BE2C (cell line): ENCODE data around the gene VIPR1.

ENCODE experiments used
- DNase-seq: peaks from one replicate; pipeline ENCODE4 v3.0.0-alpha.2; 2020
- H3K27me3 ChIP-seq: fragments of 250-450 bp; sonication (Bioruptor Pico); 2 replicates; pipeline ENCODE4 v1.5.1; 2020; ENCODE audit warnings: mild to moderate bottlenecking
- H3K36me3 ChIP-seq: fragments of 250-450 bp; sonication (Bioruptor Pico); 2 replicates; pipeline ENCODE4 v1.5.1; 2020; ENCODE audit warnings: mild to moderate bottlenecking
- H3K4me1 ChIP-seq: fragments of 250-450 bp; sonication (Bioruptor Pico); 2 replicates; pipeline ENCODE4 v1.5.1; 2020
- H3K4me3 ChIP-seq: 2 replicates; pipeline ENCODE4 v1.5.1; 2011; ENCODE audit warnings: low read depth, low read length
- H3K9me3 ChIP-seq: fragments of 250-450 bp; sonication (Bioruptor Pico); 2 replicates; pipeline ENCODE4 v1.5.1; 2020
- TF ChIP-seq, protein P1 (sequence below): IDR thresholded peaks from 2 replicates; pipeline ENCODE4 v1.5.1; 2012; ENCODE audit warnings: mild to moderate bottlenecking, low read depth, low read length

Gene VIPR1

DNA sequence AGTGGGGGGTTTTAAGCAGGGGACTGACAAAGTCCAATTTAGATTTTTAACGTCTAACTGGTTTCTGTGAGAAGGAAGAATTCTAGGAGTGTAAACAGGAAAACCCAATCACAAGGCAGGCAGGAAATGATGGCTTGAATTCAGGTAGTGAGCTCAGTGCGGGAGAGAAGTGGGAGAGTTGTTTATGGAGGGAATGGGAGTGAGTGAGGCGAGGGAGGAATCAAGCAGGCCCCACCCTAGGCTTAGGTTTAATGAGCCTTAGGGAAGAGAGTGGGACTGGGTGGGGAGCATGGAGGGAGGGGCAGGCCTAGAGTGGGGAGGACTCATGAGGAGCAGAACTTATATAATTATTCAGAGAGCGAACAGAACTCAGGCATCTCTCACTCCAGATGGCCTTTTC, 17.9 kb downstream of the VIPR1 start:
- no peak overlapping the region for H3K4me3 ChIP-seq
- no peaks in the 10 kb centered on the region for H3K9me3 ChIP-seq
- H3K4me1 ChIP-seq, result no peaks in the 10 kb centered on the region
- no peaks in the 10 kb centered on the region for H3K36me3 ChIP-seq
- no peaks in the 10 kb centered on the region for H3K27me3 ChIP-seq
- TF ChIP-seq, protein P1, sequence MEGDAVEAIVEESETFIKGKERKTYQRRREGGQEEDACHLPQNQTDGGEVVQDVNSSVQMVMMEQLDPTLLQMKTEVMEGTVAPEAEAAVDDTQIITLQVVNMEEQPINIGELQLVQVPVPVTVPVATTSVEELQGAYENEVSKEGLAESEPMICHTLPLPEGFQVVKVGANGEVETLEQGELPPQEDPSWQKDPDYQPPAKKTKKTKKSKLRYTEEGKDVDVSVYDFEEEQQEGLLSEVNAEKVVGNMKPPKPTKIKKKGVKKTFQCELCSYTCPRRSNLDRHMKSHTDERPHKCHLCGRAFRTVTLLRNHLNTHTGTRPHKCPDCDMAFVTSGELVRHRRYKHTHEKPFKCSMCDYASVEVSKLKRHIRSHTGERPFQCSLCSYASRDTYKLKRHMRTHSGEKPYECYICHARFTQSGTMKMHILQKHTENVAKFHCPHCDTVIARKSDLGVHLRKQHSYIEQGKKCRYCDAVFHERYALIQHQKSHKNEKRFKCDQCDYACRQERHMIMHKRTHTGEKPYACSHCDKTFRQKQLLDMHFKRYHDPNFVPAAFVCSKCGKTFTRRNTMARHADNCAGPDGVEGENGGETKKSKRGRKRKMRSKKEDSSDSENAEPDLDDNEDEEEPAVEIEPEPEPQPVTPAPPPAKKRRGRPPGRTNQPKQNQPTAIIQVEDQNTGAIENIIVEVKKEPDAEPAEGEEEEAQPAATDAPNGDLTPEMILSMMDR, result no peak
- DNase-seq, result no peak

DNA sequence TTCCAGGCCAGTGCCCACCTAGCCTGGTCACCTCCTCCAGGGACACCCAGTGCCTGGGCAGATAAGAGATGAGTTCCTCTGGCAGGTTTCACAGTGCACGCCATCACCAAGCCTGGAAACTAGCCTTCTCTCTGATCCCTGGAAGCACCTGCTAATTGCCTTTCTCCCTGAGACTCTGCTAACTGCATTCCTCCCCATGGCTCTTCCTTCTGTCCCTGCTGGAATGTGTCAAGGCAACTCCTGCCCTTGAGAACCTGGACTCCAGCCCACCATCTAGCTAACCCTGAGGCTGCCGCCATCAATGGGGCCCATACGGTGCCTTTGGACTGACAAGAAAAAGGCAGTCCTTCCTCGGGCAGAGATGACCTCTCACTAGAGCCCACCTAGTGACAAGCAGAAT, 18.5 kb downstream of the VIPR1 start:
- Histone ChIP-seq H3K4me3 (no peak overlapping the region), H3K4me1 (no peaks in the 10 kb centered on the region), H3K9me3 (no peaks in the 10 kb centered on the region), H3K36me3 (no peaks in the 10 kb centered on the region), H3K27me3 (no peaks in the 10 kb centered on the region)
- DNase-seq, result no peak
- TF ChIP-seq, protein P1, result no peak

DNA sequence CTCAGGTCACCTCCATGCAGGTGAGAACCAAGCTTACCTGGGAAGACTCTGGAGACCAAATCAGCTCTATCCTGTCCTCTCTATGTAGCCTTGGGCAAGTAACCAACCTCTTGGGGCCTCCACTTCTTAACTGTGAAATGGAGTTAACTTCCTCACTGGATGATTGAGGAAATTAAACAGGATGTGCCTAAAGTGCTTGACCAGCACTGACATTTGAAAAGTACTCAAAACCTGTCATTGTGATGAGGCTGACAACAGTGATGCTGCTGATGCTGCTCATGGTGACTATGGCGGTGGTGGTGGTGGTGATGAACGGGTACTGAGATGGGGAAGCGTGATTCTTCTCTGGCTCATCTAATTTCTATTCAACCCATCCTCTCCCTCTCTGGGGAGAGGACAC, 22.3 kb downstream of the VIPR1 start:
- TF ChIP-seq, protein P1, result no peak
- no peak overlapping the region for H3K4me3 ChIP-seq
- H3K36me3 ChIP-seq, result no peaks in the 10 kb centered on the region
- no peaks in the 10 kb centered on the region for H3K9me3 ChIP-seq
- H3K4me1 ChIP-seq, result no peaks in the 10 kb centered on the region
- no peak for DNase-seq
- H3K27me3 ChIP-seq, result no peaks in the 10 kb centered on the region

DNA sequence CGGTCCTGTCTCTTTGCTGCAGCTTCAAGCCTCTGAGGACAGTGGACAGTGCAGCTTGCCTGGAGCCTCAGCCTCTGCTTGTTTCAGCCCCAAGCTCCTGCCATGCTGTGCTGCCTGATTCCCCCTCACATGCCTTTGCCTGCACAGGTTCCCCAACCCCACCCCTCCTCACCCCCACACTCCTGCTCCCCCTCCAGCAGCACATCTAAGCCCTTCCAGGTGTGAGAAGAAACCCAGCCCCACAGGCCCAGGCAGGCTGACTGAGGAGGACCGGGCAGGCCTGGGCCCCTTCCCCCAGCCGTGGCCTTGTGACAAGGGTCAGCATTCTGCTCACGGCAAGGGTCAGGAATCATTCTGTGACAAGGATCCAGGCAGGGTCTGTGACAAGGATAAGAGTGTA, 22.8 kb downstream of the VIPR1 start:
- H3K27me3 ChIP-seq, result no peaks in the 10 kb centered on the region
- no peak for DNase-seq
- no peaks in the 10 kb centered on the region for H3K36me3 ChIP-seq
- TF ChIP-seq, protein P1, result no peak
- H3K4me1 ChIP-seq, result no peaks in the 10 kb centered on the region
- no peak overlapping the region for H3K4me3 ChIP-seq
- no peaks in the 10 kb centered on the region for H3K9me3 ChIP-seq

DNA sequence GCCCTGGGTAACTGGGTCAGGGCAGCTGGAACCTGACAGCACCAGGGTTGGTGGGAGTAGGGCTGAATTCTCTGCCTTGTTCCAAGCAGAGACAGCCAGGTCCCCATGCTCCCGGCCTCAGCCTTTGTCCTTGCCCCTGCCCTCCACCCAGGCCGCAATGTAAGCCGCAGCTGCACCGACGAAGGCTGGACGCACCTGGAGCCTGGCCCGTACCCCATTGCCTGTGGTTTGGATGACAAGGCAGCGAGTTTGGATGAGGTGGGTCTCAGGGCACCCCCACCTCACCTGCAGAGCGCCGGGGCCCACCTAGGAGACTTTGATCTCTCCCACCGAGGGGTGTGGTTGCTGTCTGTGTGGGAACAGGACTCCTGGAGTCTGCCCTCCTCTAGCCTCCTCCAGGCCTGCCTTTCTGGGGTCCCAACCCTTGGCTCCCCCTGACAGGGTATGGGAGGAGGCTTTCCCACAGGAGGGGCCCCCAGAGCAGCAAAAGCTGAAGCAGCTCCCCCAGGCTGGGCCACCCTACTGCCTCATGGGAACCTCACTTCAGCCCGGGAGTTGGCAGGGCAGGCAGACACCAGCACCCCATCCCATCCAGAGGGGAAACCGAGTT, 23.4 kb downstream of the VIPR1 start:
- no peak overlapping the region for H3K4me3 ChIP-seq
- no peaks in the 10 kb centered on the region for H3K27me3 ChIP-seq
- TF ChIP-seq, protein P1, result no peak
- H3K9me3 ChIP-seq, result no peaks in the 10 kb centered on the region
- DNase-seq, result no peak
- no peaks in the 10 kb centered on the region for H3K36me3 ChIP-seq
- no peaks in the 10 kb centered on the region for H3K4me1 ChIP-seq

DNA sequence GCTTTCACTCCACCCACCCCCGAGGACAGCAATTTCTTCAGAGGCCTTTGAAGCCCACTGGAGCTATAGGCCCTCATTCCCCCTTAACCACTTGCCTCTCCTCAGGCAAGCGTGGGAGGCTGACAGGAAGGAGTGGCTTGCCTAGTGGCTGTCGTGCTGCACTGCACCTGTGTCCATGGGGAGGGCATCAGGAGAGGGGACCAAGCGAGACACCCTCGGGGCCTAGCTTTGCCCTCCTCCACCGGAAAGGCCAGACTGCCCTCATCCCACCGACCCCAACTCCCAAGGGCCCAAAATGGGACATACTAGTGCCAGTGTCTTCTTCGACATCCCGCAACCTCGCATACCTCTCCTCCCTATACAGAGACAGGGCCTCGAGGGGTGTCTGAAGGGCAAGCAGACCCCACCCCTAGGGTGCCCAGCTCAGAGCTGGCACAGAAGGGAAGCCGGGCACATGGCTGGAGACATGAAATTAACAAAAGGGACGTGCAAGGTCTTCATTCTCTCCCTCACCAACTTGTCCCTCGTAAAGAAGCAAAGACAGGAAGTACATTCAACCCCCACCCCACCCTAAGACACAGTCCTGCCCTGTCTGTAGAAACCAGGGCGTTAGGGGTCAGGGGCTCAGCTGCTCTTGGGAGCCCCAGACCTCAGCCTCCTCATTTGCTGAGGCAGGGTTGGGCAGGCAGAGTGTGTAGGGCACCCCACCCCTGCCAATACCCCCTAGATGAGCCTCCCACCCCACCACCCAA, 24.3 kb downstream of the VIPR1 start:
- TF ChIP-seq, protein P1, result no peak
- Histone ChIP-seq H3K36me3 (no peaks in the 10 kb centered on the region), H3K4me1 (no peaks in the 10 kb centered on the region), H3K4me3 (no peak overlapping the region), H3K9me3 (no peaks in the 10 kb centered on the region), H3K27me3 (no peaks in the 10 kb centered on the region)
- DNase-seq, result no peak
